Uterus (tissue), 2 donors: ENCODE measurements around the gene CFHR3.
"Not testable (repeated sequence)": the region's sequence is repeated elsewhere in the genome, so short reads cannot be mapped to it uniquely, and the experiment has no call there.

ENCODE experiments used
- CTCF ChIP-seq, 4 experiments: fragments of 200-600 bp in 2 of 4; fragments of 450-650 bp in 2 of 4; sonication (generic) in 2 of 4; IDR thresholded peaks; one replicate each; pipeline ENCODE4 v1.5.1; 2016 to 2019; ENCODE audit warnings: antibody characterized with exemption in 4 of 4, mild to moderate bottlenecking in 2 of 4, moderate library complexity in 1 of 4
- POLR2A ChIP-seq, 2 donors: fragments of 450-650 bp; IDR thresholded peaks; one replicate each; pipeline ENCODE4 v1.6.1; 2016; ENCODE audit warnings: antibody characterized with exemption in 2 of 2, mild to moderate bottlenecking in 1 of 2, moderate library complexity in 1 of 2

DNA sequence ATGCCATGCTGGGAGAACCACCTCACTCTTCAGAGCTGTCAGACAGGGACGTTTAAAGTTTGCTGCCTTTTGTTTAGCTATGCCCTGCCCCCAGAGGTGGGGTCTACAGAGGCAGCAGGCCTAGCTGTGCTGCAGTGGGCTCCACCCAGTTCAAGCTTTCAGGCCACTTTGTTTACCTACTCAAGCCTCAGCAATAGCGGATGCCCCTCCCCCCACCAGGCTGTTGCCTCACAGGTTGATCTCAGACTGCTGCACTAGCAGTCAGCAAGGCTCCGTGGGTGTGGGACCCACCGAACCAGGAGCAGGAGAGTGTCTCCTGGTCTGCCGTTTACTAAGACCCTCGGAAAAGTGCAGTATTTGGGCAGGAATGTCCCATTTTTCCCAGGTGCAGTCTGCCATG is 42.8 kb downstream of the CFHR3 start:
- TF ChIP-seq CTCF, POLR2A (IDR thresholded peaks at IDR 0.05): not testable (repeated sequence)
